Aorta (tissue), 5 donors: ENCODE results near the gene HNF1A. TPM values are rescaled to one million over a fixed set of nuclear protein-coding genes. Genes with fewer than 3 reads are reported as not detected.
A peak's percentile ranks its signal among the peaks of the same experiment; 100 is the strongest.

Experiments used
- ATAC-seq: fragments of 200-7000 bp; cut with Tn5 transposase; one replicate; pipeline ENCODE4 v1.9.1; 2022; ENCODE audit warnings: moderate library complexity; ENCODE audit not compliant: low FRiP score
- DNase-seq, 2 donors: peaks; one replicate each; pipeline ENCODE4 v3.0.0-alpha.2; 2020
- H3K27ac ChIP-seq, 2 donors: one replicate each; pipeline ENCODE4 v1.5.1; 2013; ENCODE audit warnings: low read length in 2 of 2, mild to moderate bottlenecking in 2 of 2, moderate library complexity in 2 of 2, control low read depth in 1 of 2, inconsistent platforms in 1 of 2, low read depth in 1 of 2
- H3K27me3 ChIP-seq, 2 donors: one replicate each; pipeline ENCODE4 v1.6.1; 2013; ENCODE audit warnings: control low read depth in 1 of 2, low read length in 1 of 2, mild to moderate bottlenecking in 1 of 2, moderate library complexity in 1 of 2; ENCODE audit not compliant: insufficient read depth in 2 of 2, control insufficient read depth in 1 of 2
- H3K36me3 ChIP-seq, 2 donors: one replicate each; pipeline ENCODE4 v1.6.1; 2013; ENCODE audit warnings: control low read depth in 1 of 2, low read length in 1 of 2, mild to moderate bottlenecking in 1 of 2; ENCODE audit not compliant: insufficient read depth in 2 of 2, control insufficient read depth in 1 of 2
- H3K4me1 ChIP-seq, 2 donors: one replicate each; pipeline ENCODE4 v1.6.1; 2013; ENCODE audit warnings: low read length in 2 of 2, control low read depth in 1 of 2, mild to moderate bottlenecking in 1 of 2, moderate library complexity in 1 of 2; ENCODE audit not compliant: insufficient read depth in 2 of 2, control insufficient read depth in 1 of 2
- H3K4me3 ChIP-seq, 2 donors: one replicate each; pipeline ENCODE4 v1.5.1; 2013; ENCODE audit warnings: low read length in 2 of 2, control low read depth in 1 of 2, mild to moderate bottlenecking in 1 of 2
- H3K9me3 ChIP-seq: one replicate; pipeline ENCODE4 v1.6.1; 2013; ENCODE audit warnings: mild to moderate bottlenecking, low read length; ENCODE audit not compliant: control insufficient read depth
- WGBS, 2 donors: extraction: QIAGEN DNeasy Blood & Tissue Kit; methylation state at CpG; one replicate each; pipeline ENCODE4 v1.1.7; 2013; 5-methylcytosine and 5-hydroxymethylcytosine counted together
- intact Hi-C, 2 donors: fragments of 100-400 bp; cut with DNase I; formaldehyde crosslinking; loops; one replicate each; pipeline versions ENCODE4 v1.14.2 to v1.15.0; 2022
- long read RNA-seq, 2 donors: library from polyadenylated mRNA; unstranded; transcript quantifications; one replicate each; pipeline ENCODE4 v2.0.0, GENCODE V29; 2020 to 2021
- polyA plus RNA-seq, 2 donors: library from polyadenylated mRNA; stranded (reverse); fragments of 200-250 nt; gene quantifications; one replicate each; pipeline ENCODE4 v1.2.3, GENCODE V29; 2013
- total RNA-seq, 2 donors: library from RNA; stranded (reverse); fragmentation: NEBNext Ultra II Directional; extraction: Animal tissue kit (Norgen Biotek cat#: 25700); gene quantifications; one replicate each; pipeline ENCODE4 v1.2.1, GENCODE V29; 2021
- donor health status: healthy with polysubstance abuse.
- donor health status: Bipolar disorder and iron deficiency.
- donor health status: DM: no; HTN: no; CAD: no.
- donor health status: DM: no; HTN: no; CAD: no.
- donor health status: DM: yes; HTN: yes; CAD: no.

Gene HNF1A, protein sequence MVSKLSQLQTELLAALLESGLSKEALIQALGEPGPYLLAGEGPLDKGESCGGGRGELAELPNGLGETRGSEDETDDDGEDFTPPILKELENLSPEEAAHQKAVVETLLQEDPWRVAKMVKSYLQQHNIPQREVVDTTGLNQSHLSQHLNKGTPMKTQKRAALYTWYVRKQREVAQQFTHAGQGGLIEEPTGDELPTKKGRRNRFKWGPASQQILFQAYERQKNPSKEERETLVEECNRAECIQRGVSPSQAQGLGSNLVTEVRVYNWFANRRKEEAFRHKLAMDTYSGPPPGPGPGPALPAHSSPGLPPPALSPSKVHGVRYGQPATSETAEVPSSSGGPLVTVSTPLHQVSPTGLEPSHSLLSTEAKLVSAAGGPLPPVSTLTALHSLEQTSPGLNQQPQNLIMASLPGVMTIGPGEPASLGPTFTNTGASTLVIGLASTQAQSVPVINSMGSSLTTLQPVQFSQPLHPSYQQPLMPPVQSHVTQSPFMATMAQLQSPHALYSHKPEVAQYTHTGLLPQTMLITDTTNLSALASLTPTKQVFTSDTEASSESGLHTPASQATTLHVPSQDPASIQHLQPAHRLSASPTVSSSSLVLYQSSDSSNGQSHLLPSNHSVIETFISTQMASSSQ
- total RNA-seq (not detected), polyA plus RNA-seq (1 to 10 TPM in 1 of 2 donors, under 1 TPM in 1; 0.18 to 5.4 TPM)
- long read RNA-seq, donor 1: 0 reads
- long read RNA-seq, donor 2, partial matches to known transcripts: 0 of 1 reads
- long read RNA-seq, donor 2, other reads (novel, unspliced or antisense): 1 of 1 reads

- Histone ChIP-seq H3K4me1 (no peaks in the 10 kb centered on the region), H3K27me3 (no peaks in the 10 kb centered on the region), H3K27ac (no peak within 1 kb of the TSS), H3K4me3 (no peak within 1 kb of the TSS), H3K9me3 (no peaks in the 10 kb centered on the region), H3K36me3 (no peaks in the 10 kb centered on the region)
- DNase-seq: peak in 1 of 2 donors; percentile 75
- intact Hi-C loops: loop anchor here in 1 of 2 donors (10.0 kb wide), 2 partner anchors 124 to 254 kb away; partner anchors contain the start of gene ACADS
- ATAC-seq: peak; percentile 43
- WGBS, 2 donors: 20 to 27% methylated on average over 39 to 40 of the region's 40 CpGs
These were observed at the start of gene HNF1A for GRCh38 chr12:120978296-120979219. Gene HNF1A, plus strand, starts transcription at chr12:120978543. Its CDS starts 226 bp downstream, at chr12:120978769.

- 66 to 70% methylated on average over 13 of the region's 13 CpGs for WGBS, 2 donors
- no peaks in the 10 kb centered on the region for H3K27me3 ChIP-seq
- no peak overlapping the region for H3K4me3 ChIP-seq
- no peaks in the 10 kb centered on the region for H3K4me1 ChIP-seq
- intact Hi-C loops: no loop called here
- ATAC-seq (no peak), DNase-seq (peak in 1 of 2 donors; percentile 40)
- no peaks in the 10 kb centered on the region for H3K36me3 ChIP-seq
- no peak overlapping the region for H3K27ac ChIP-seq
- no peaks in the 10 kb centered on the region for H3K9me3 ChIP-seq
These were observed 49.3 kb upstream of the HNF1A start for GRCh38 chr12:120928864-120929652.

DNA sequence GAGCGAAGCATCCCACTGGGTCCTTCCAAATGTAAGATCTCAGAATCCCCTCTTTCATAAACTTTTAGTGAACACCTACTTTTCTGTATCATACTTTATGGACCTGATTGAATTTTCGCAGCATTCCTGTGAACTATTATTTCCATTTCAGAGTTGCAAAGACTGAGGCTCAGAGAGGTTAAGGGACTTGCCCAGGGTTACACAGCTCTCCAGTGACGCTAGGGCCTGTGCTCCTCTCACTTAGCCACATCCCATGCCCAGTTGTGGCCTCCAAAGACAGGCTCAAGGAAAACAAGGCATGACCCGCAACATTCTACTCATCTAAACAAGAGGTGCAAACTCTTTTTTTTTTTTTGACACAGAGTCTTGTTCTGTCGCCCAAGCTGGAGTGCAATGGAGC lies 48.3 kb upstream of the HNF1A start:
- no peaks in the 10 kb centered on the region for H3K27me3 ChIP-seq
- H3K27ac ChIP-seq: no peak overlapping the region
- no peak for ATAC-seq
- H3K4me3 ChIP-seq: no peak overlapping the region
- no peaks in the 10 kb centered on the region for H3K4me1 ChIP-seq
- DNase-seq: no peak
- 93 to 96% methylated on average over 5 of the region's 5 CpGs for WGBS, 2 donors
- no peaks in the 10 kb centered on the region for H3K36me3 ChIP-seq
- intact Hi-C loops: no loop called here
- no peaks in the 10 kb centered on the region for H3K9me3 ChIP-seq

- Histone ChIP-seq H3K4me3 (no peak overlapping the region), H3K9me3 (no peaks in the 10 kb centered on the region), H3K4me1 (no peaks in the 10 kb centered on the region), H3K36me3 (no peaks in the 10 kb centered on the region), H3K27ac (no peak overlapping the region), H3K27me3 (no peaks in the 10 kb centered on the region)
- WGBS, 2 donors: 83 to 90% methylated on average over 7 of the region's 7 CpGs
- DNase-seq: no peak
- intact Hi-C loops: no loop called here
- ATAC-seq: no peak
These were observed 46.3 kb upstream of the HNF1A start for GRCh38 chr12:120932058-120932457.

DNA sequence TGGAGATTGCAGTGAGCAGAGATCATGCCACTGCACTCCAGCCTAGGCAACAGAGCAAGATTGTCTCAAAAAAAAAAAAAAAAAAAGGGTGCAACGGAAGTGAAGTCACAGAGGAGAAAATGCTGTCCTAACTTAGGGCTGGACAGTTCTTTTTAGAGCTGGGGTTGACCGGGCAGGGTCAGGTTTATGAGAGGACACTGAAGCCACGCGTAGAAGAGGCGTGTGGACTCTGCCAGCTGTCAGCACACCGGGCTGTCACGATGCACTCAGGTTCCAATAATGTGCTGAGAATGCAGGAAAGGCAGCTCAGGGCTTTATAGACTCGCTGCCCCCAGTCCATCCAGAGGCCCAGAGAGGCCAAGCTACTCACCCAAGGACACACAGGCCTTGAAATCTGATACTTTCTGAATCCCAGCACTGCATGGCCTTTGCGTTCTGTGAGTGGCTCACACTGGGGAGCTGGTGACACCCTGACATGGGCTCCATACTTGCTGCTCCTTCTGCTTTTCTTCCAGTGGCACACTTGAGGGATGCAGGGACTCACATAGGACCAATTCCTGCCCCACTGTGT lies 45.3 kb upstream of the HNF1A start:
- Histone ChIP-seq H3K36me3 (no peaks in the 10 kb centered on the region), H3K4me1 (no peaks in the 10 kb centered on the region), H3K9me3 (no peaks in the 10 kb centered on the region), H3K27ac (no peak overlapping the region), H3K4me3 (no peak overlapping the region), H3K27me3 (no peaks in the 10 kb centered on the region)
- 77 to 86% methylated on average over 9 of the region's 9 CpGs for WGBS, 2 donors
- intact Hi-C loops: no loop called here
- DNase-seq: peak in 1 of 2 donors; percentile 27
- no peak for ATAC-seq

GRCh38 chr12:120933786-120934185 lies 44.6 kb upstream of the HNF1A start:
- ATAC-seq: no peak
- intact Hi-C loops: no loop called here
- 71 to 77% methylated on average over 6 of the region's 6 CpGs for WGBS, 2 donors

GRCh38 chr12:120936197-120936596 lies 42.1 kb upstream of the HNF1A start:
- no peak overlapping the region for H3K27ac ChIP-seq
- no peak for ATAC-seq

More at GRCh38 chr12:120933786-120934185, 44.6 kb upstream of the HNF1A start:
- Histone ChIP-seq H3K9me3 (no peaks in the 10 kb centered on the region), H3K27me3 (no peaks in the 10 kb centered on the region), H3K4me3 (no peak overlapping the region), H3K4me1 (no peaks in the 10 kb centered on the region), H3K36me3 (no peaks in the 10 kb centered on the region), H3K27ac (no peak overlapping the region)
- DNase-seq: peak in 1 of 2 donors; percentile 23

More at GRCh38 chr12:120936197-120936596, 42.1 kb upstream of the HNF1A start:
- intact Hi-C loops: no loop called here
- no peaks in the 10 kb centered on the region for H3K4me1 ChIP-seq
- H3K27me3 ChIP-seq: no peaks in the 10 kb centered on the region
- 43 to 74% methylated on average over 2 of the region's 2 CpGs for WGBS, 2 donors
- no peaks in the 10 kb centered on the region for H3K9me3 ChIP-seq
- H3K36me3 ChIP-seq: no peaks in the 10 kb centered on the region
- DNase-seq: peak; percentile 28 to 63
- no peak overlapping the region for H3K4me3 ChIP-seq
